GM18508 (cell line): Measurements from ENCODE around the gene HOXD11.

Experiments used
- ATAC-seq: cut with Tn5 transposase; IDR thresholded peaks from one replicate; pipeline ENCODE4 v1.9.1; 2021; ENCODE audit warnings: moderate number of reproducible peaks; ENCODE audit not compliant: insufficient read depth, unreplicated experiment

Gene HOXD11

DNA sequence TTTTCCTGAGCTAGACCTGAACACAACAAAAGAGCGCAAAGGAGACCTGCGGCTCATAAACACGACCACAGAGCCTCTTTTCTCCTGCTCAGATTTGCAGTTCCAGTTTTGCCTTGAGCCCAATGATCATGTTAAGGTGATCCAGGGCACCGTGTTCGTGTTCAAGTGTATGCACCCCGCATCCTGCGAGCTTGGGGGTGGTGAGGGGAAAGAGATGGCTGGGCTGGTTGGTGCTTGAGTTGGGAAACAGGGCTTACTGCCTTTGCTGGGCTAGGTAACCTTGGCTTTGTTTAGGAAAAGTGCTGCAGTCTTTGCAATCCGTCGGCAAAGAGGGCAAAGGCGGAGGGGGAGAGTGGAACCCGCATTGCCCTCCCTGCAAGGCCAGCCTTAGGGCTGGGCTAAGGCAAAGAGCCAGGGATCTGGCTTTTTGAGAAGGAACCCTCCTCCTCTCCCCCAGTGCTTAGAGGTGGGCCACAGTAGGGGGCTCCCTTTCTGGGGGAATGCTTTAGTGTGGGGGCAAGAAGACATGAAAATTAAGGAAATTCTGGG is 10.8 kb downstream of the HOXD11 start:
- ATAC-seq: no peak

GRCh38 chr2:176118601-176119339 is 11.7 kb downstream of the HOXD11 start:
- no peak for ATAC-seq

DNA sequence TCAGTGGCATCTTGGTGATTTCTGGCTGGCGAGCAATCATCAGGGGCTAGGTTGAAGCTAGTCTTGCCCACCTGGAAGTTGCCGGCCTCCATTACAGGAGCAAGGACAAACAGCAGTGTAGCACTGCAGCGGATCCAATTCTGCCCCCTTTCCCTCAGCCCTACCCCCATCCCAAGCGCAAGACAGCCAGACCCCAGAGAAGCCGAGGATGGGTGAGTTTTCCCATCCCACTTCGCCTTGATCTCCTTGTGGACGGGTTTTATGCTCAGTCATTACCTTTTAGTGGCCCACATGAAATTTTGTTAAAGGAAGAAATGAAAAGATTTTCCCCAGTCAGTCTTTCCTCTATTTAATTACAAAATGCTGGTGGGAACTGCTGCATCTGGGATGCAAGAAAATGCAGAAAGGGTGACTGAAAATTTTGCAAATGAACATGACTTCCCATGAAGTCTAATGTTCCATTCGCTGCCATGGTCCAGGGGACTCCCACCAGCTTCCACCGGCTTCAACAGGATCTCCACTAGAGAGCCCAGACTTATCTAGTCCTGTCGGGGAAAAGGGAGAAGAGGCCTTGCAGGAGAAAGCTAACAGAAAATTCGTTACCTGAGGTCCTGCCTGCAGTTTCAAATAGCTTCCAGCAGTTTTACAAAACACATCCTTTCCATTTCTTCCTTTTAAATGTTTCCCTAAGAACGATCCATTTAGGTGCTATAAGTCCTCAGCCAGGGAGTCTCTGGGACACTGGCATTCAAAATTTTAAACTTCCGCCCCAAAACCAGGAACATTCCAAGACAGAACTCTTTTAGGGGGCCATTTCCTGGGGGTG is 13.5 kb downstream of the HOXD11 start:
- ATAC-seq: no peak

DNA sequence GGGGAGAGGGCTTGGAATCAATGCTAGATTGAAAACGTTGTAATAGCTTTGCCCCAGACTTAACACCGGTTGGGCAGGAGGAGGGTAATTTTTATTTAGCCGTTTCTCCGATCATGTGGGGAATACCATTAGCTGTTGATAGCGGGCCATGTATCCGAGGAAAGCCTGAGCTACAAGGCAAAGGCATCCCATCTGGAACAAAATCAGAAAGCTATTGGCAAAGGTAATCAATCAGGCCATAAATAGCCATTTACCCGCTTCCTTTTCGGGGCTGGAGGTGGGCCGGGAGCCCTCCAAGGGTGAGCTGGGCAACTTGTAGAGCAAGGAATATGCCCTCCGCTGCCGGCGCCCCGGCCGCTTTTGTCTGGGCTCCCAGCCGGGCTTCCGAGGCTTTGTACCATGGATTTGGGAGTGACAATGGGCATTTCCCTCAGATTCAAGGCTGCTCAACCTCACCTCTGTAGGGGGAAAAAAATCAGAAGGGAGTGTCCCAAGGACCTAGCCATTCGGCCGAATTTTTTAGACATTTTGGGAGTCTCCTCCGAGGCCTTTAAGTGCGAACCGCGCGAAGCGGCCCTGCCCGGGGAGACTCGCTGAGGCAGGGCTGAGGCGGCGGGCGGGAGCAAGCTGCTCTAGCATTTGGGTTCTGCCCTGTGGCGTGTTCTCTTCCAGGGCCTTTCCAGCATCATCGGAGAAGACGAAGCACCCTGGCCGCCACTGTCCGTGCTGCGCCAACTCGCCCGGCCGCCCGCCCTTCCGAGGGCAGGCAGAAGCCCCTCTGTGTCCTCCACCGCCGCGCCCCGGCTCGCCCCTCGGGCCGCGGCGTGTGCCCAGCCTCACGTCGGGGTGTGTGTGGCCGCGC is 14.3 kb downstream of the HOXD11 start:
- ATAC-seq: no peak

- no peak for ATAC-seq
These were observed 15.1 kb downstream of the HOXD11 start for GRCh38 chr2:176122052-176122682.

- no peak for ATAC-seq
These were observed 15.8 kb downstream of the HOXD11 start, which contains the start of gene HOXD9 for GRCh38 chr2:176122683-176123410. Gene HOXD9 (plus strand): TSS chr2:176122719. CDS start chr2:176122769, 50 bp downstream.

DNA sequence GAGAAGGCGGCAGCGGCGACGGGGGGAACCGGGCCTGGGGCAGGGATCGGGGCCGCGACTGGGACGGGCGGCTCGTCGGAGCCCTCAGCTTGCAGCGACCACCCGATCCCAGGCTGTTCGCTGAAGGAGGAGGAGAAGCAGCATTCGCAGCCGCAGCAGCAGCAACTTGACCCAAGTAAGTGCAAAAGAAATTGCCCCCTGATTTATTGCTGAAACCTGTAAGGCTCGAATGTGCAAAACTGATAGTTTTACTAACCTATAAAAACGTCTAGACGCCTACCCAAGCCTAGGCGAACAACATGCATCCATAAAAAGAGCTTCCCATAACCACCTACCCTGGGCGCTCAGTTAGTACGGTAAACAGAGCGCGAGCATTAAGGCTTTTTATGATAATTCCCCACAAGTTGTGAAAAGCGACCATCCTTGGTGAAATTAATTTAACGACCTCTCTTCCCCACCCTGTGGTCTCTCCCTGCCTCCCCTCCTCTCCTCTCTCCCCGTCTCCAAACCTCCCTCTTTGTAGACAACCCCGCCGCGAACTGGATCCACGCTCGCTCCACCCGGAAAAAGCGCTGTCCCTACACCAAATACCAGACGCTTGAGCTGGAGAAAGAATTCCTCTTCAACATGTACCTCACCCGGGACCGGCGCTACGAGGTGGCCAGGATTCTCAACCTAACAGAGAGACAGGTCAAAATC is 16.5 kb downstream of the HOXD11 start:
- no peak for ATAC-seq

DNA sequence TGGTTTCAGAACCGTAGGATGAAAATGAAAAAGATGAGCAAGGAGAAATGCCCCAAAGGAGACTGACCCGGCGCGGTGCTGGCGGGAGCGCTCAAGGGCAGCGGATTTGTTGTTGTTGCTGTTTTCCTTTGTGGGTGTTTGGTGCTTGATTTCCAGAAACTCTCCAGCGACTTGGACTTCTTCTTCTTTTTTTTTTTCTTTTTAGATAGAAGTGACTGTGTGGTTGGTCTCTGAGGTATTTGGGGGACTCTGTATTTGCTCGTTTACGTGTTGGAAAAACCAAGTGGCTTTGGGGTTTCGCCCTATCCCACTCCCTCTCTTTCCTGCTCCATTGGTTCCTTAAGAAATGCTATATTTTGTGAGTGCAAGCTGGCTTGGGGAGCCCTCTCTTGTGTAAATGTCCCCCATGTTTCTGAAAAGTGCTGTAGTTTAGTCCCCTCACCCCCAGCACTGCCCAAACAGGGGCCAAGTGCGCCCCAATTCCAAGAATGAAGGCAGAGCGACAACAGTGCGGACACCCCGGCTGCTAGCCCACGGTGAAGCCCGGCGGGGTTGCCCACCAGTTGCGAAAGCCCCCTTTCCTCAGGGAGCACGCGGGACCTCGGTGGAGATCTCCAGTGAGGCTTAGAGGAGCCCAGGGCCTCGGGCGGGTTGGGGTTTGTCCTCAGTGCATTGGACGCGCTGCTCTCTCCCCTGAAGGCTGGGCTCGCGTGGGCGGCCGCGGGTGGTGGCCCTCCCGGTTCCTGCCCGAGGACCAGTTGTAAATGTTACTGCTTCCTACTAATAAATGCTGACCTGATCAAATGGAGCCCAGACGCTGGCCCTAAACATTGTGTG is 17.2 kb downstream of the HOXD11 start:
- no peak for ATAC-seq

GRCh38 chr2:176124947-176125771 is 18.1 kb downstream of the HOXD11 start:
- ATAC-seq: no peak

DNA sequence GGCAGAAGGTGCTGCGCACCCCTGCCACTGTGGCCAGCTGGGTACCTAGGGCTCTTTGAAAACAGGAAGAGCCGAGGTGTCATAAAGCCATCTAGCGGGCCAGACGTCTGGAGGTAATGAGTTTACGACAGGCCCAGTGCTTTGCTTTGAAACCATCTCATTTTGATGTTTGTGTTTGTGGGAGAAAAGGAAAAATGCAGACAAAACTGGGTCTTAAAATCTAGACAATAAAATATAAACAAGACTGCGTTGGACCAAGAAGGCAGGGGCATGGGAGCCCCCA is 18.6 kb downstream of the HOXD11 start:
- no peak for ATAC-seq

- ATAC-seq: no peak
These were observed 20.1 kb downstream of the HOXD11 start for GRCh38 chr2:176126929-176127773.

- ATAC-seq: no peak
These were observed 20.6 kb downstream of the HOXD11 start for GRCh38 chr2:176127774-176128072.

GRCh38 chr2:176128172-176128981 is 21.3 kb downstream of the HOXD11 start:
- no peak for ATAC-seq

DNA sequence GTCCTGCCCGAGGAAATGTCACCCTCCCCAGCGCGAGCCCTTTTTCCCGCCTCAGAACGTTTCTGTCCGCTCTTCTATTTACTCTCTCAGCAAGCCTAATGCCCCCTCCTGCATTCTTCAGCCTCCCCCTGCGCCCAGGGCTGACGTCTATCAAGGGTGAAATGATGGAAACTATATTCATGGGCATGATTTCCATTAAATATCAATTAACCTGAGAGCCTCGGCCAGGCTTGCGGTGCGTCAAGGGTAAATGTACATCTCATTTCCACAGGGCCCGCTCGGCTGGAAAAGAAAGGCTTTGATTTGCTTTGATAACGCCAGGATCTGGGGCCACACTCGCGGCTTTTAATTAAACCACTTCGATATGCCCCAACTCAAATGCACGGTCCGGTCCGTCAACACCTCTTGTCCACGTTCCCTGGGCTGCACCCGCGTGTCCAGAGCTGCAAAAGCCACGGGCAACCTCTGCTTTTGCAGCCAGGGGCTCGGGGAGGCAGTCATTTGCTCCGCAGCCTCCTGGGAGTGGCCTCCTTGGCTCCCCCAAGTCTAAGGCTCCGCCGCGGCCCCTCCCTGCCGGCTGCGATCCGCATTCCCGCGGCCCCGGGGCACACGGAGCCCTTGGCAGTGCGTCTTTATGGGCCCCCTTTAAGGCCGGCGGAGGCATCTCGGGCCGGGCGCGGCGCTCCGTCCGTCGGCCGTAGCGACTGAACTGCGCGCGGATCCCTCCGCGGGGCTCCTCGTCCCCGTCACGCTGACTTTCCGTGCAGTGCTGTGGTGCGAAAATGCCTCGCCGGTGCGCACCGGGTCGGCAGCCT is 22.1 kb downstream of the HOXD11 start, which contains the start of gene HOXD8:
Gene HOXD8, plus strand, starts transcription at position 724 of the 815 bp plus-strand sequence. CDS start 662 bp downstream, outside the sequence.
- ATAC-seq: no peak

DNA sequence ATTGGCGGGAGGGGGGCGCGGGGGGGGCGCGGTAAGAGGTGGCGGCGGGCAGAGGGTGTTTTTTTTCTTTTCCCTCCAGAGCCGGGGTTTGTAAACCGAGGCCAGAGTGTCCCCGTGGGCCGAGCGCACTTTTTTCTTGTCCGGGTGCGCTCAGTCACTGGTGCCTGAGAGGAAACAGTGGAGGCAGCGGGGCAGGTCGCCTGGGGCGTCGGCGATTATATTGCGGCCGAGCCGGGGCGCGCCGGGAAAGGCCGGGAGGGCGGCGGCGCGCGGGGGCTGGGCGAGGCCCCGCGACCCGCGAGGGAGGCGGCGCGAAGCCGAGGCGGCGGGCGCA is 22.7 kb downstream of the HOXD11 start:
- ATAC-seq: no peak
